Measurements from ENCODE around the gene MUSK. TPM values are rescaled to one million over a fixed set of nuclear protein-coding genes. Genes with fewer than 3 reads are reported as not detected.

MUSK gene
- polyA plus RNA-seq, 1 donor (not counting 4 experiments of a cell fraction or from before 2014, with no cell fraction given), result not detected

DNA sequence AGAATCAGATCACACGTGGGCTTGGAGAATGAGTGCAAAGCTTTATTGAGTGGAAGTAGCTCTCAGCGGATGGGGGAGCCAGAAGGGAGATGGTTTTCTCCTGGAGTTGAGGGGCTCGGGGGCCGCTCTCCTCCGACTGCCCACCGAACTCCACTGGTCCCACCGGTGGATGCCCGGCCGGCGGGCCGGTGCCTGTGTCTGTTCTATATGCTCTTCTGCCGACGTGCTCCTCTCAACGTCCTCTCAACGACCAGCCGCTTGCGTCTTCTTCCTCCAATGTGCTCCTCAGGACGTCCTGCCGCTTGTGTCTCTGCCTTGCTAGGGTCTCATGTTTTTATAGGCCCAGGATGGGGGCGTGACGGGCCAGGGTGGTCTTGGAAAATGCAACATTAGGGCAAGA, 161.9 kb downstream of the MUSK start:
- Histone ChIP-seq H3K9me3 (ENCODE audit: control insufficient read depth, low read depth, low read length) (no peaks in the 10 kb centered on the region), H3K9ac (ENCODE audit: control insufficient read depth, extremely low read depth, insufficient read depth, low read length) (no peak overlapping the region), H2AFZ (ENCODE audit: control insufficient read depth, low read length) (no peak overlapping the region), H3K4me1 (ENCODE audit: control insufficient read depth, extremely low read depth, insufficient read depth, low read length) (peaks cover 2% of the 10 kb centered on the region), H3K79me2 (ENCODE audit: control insufficient read depth, insufficient read depth, low read length) (no peaks in the 10 kb centered on the region), H3K36me3 (ENCODE audit: control insufficient read depth in 2 of 2, extremely low read depth in 1 of 2, insufficient read depth in 2 of 2, low read length in 2 of 2) (no peaks in the 10 kb centered on the region), H3K27ac (ENCODE audit: control insufficient read depth, insufficient read depth, low read length) (no peak overlapping the region), H4K20me1 (ENCODE audit: control insufficient read depth, extremely low read depth, insufficient read depth, low read length) (no peaks in the 10 kb centered on the region), H3K4me3 (ENCODE audit: control insufficient read depth in 2 of 3, extremely low read depth in 1 of 3, insufficient read depth in 2 of 3, low read depth in 1 of 3, low read length in 3 of 3) (no peak overlapping the region), H3K9me1 (ENCODE audit: control insufficient read depth, extremely low read depth, insufficient read depth, low read length) (no peaks in the 10 kb centered on the region), H3K27me3 (ENCODE audit: control insufficient read depth, extremely low read depth, insufficient read depth, low read length) (no peaks in the 10 kb centered on the region), H3K4me2 (ENCODE audit: control insufficient read depth, extremely low read depth, insufficient read depth, low read depth, low read length) (no peak overlapping the region)
- no peak for TF ChIP-seq EZH2 (IDR thresholded peaks at IDR 0.05; ENCODE audit: low read length)
- TF ChIP-seq, protein P1, sequence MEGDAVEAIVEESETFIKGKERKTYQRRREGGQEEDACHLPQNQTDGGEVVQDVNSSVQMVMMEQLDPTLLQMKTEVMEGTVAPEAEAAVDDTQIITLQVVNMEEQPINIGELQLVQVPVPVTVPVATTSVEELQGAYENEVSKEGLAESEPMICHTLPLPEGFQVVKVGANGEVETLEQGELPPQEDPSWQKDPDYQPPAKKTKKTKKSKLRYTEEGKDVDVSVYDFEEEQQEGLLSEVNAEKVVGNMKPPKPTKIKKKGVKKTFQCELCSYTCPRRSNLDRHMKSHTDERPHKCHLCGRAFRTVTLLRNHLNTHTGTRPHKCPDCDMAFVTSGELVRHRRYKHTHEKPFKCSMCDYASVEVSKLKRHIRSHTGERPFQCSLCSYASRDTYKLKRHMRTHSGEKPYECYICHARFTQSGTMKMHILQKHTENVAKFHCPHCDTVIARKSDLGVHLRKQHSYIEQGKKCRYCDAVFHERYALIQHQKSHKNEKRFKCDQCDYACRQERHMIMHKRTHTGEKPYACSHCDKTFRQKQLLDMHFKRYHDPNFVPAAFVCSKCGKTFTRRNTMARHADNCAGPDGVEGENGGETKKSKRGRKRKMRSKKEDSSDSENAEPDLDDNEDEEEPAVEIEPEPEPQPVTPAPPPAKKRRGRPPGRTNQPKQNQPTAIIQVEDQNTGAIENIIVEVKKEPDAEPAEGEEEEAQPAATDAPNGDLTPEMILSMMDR (optimal IDR thresholded peaks at IDR 0.05 in 1 of 3, IDR thresholded peaks at IDR 0.05 in 1 of 3, conservative IDR thresholded peaks at IDR 0.05 in 1 of 3; ENCODE audit: extremely low read depth in 1 of 3, insufficient read depth in 2 of 3, low read length in 3 of 3), result no peak
- FAIRE-seq (no peak), DNase-seq (ENCODE audit: low read depth, low spot score) (no peak)
- dilution Hi-C loops (cut with MboI; ENCODE audit: extremely low pct_ligation_motif_present, low sequenced_read_pairs), result no loop called here

DNA sequence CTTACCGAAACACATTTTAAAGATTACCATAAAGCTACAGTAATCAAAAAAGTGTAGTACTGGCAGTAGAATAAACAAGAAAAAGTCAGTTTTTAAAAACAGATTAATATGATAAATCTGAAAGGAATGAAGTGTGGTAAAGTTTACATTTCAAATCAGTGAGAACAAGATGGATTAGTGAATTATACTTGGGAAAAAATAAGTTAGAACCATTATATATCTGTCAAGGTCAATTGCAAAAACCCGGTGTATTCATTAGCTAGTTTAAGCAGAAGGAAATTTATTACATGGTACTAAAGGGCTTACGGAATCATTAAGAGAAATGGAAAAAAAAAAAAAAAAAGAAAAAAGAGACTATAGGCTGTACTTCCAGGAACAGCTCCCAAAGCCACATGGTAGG, 164.3 kb downstream of the MUSK start:
- Histone ChIP-seq H3K4me1 (ENCODE audit: control insufficient read depth, extremely low read depth, insufficient read depth, low read length) (peaks cover 14% of the 10 kb centered on the region), H3K4me3 (ENCODE audit: control insufficient read depth in 2 of 3, extremely low read depth in 1 of 3, insufficient read depth in 2 of 3, low read depth in 1 of 3, low read length in 3 of 3) (no peak overlapping the region), H3K9me1 (ENCODE audit: control insufficient read depth, extremely low read depth, insufficient read depth, low read length) (no peaks in the 10 kb centered on the region), H3K9me3 (ENCODE audit: control insufficient read depth, low read depth, low read length) (no peaks in the 10 kb centered on the region), H3K27me3 (ENCODE audit: control insufficient read depth, extremely low read depth, insufficient read depth, low read length) (no peaks in the 10 kb centered on the region), H3K27ac (ENCODE audit: control insufficient read depth, insufficient read depth, low read length) (no peak overlapping the region), H2AFZ (ENCODE audit: control insufficient read depth, low read length) (peak overlapping the region; percentile 45), H3K36me3 (ENCODE audit: control insufficient read depth in 2 of 2, extremely low read depth in 1 of 2, insufficient read depth in 2 of 2, low read length in 2 of 2) (no peaks in the 10 kb centered on the region), H4K20me1 (ENCODE audit: control insufficient read depth, extremely low read depth, insufficient read depth, low read length) (no peaks in the 10 kb centered on the region), H3K4me2 (ENCODE audit: control insufficient read depth, extremely low read depth, insufficient read depth, low read depth, low read length) (no peak overlapping the region), H3K79me2 (ENCODE audit: control insufficient read depth, insufficient read depth, low read length) (no peaks in the 10 kb centered on the region), H3K9ac (ENCODE audit: control insufficient read depth, extremely low read depth, insufficient read depth, low read length) (no peak overlapping the region)
- TF ChIP-seq, protein P1 (optimal IDR thresholded peaks at IDR 0.05 in 1 of 3, IDR thresholded peaks at IDR 0.05 in 1 of 3, conservative IDR thresholded peaks at IDR 0.05 in 1 of 3; ENCODE audit: extremely low read depth in 1 of 3, insufficient read depth in 2 of 3, low read length in 3 of 3), result no peak
- TF ChIP-seq EZH2 (IDR thresholded peaks at IDR 0.05; ENCODE audit: low read length), result no peak
- dilution Hi-C loops (cut with MboI; ENCODE audit: extremely low pct_ligation_motif_present, low sequenced_read_pairs), result no loop called here
- FAIRE-seq (no peak), DNase-seq (ENCODE audit: low read depth, low spot score) (no peak)

All from keratinocyte (primary cell).